ENCODE data around the gene ABCC3. TPM values are rescaled to one million over a fixed set of nuclear protein-coding genes. Genes with fewer than 3 reads are reported as not detected.

The ABCC3 gene
- total RNA-seq: not detected in 2 replicates

DNA sequence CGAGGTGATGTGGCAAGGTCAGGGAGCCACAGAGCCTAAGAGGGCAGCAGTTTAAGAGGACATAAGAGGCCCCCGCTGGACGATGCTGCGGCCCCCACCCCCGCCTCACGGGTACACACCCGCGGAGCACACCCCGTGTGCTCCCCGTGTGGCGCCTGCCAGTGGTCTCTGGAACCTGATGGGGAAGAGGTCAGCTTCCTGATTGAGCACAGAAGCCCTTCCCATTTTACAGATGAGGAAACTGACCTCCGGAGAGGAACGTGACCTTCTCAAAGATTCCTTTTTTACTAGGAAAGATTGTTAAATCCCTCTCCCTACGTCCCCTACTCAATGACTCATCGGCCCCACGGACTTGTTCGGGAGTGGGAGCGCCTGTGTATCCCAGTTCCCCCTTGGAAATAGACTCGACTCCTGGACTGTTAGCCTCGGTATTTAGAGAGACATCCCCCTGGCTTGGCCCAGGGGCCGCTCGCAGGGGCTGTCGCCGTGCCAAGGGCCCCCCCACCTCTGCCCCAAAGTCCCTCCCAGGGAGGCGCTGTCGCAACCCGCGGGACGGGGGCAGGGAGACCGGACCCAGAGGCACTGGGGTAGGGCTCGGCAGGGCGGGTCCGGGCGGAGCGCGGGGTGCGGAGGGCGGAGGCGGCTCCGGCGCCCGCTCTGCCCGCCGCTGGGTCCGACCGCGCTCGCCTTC is at the start of gene ABCC3:
Gene ABCC3, plus strand, starts transcription at position 658 of the 691 bp plus-strand sequence. CDS start 56 bp downstream, outside the sequence.
- Mint-ChIP-seq H3K4me3 (no peak within 1 kb of the TSS), H3K4me1 (peaks cover 3% of the 10 kb centered on the region), H3K27me3 (peaks cover 67% of the 10 kb centered on the region), H3K27ac (no peak within 1 kb of the TSS), H3K9me3 (no peaks in the 10 kb centered on the region), H3K36me3 (ENCODE audit: low read depth) (no peaks in the 10 kb centered on the region)
- DNase-seq: no peak
- intact Hi-C loops (cut with micrococcal nuclease): loop anchor here (5.0 kb wide), 2 partner anchors 33 to 48 kb away; no protein-coding TSS in a partner anchor

- no peak for DNase-seq
- Mint-ChIP-seq H3K36me3 (ENCODE audit: low read depth) (no peaks in the 10 kb centered on the region), H3K4me3 (no peak overlapping the region), H3K27me3 (peaks cover 11% of the 10 kb centered on the region), H3K4me1 (no peaks in the 10 kb centered on the region), H3K27ac (no peak overlapping the region), H3K9me3 (no peaks in the 10 kb centered on the region)
- intact Hi-C loops (cut with micrococcal nuclease): no loop called here
These were observed 49.3 kb upstream of the ABCC3 start for GRCh38 chr17:50585346-50585745.

DNA sequence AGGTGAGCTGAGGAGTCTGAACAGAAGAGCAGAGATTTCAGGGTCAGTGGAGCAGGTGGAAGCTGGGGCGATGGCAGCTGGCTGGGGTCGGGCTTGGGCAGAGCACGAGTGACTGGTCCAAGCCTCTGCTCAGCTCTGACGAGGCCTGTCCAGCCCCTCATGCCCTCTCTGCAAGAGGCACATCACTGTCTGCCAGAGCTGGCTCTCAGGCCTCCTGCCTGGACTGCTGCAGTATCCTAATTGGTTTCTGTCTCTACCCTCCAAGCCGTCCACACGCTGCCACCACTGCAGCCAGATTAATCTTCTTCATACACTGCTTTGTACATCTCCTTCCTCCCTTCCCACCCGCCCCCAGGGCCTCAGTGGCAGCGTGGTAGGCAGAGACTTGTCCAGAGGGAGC is 48.8 kb upstream of the ABCC3 start:
- no peak overlapping the region for H3K27ac Mint-ChIP-seq
- H3K9me3 Mint-ChIP-seq: no peaks in the 10 kb centered on the region
- no peak for DNase-seq
- peaks cover 11% of the 10 kb centered on the region for H3K27me3 Mint-ChIP-seq
- H3K4me1 Mint-ChIP-seq: no peaks in the 10 kb centered on the region
- intact Hi-C loops (cut with micrococcal nuclease): no loop called here
- H3K36me3 Mint-ChIP-seq (ENCODE audit: low read depth): no peaks in the 10 kb centered on the region
- no peak overlapping the region for H3K4me3 Mint-ChIP-seq

- DNase-seq: no peak
- intact Hi-C loops (cut with micrococcal nuclease): no loop called here
These were observed 48.0 kb upstream of the ABCC3 start for GRCh38 chr17:50586421-50587247.

GRCh38 chr17:50587571-50587970 is 47.1 kb upstream of the ABCC3 start:
- Mint-ChIP-seq H3K27ac (no peak overlapping the region), H3K4me1 (no peaks in the 10 kb centered on the region), H3K36me3 (ENCODE audit: low read depth) (no peaks in the 10 kb centered on the region), H3K27me3 (peaks cover 11% of the 10 kb centered on the region), H3K9me3 (no peaks in the 10 kb centered on the region), H3K4me3 (no peak overlapping the region)
- intact Hi-C loops (cut with micrococcal nuclease): no loop called here
- DNase-seq: no peak

More at GRCh38 chr17:50586421-50587247, 48.0 kb upstream of the ABCC3 start:
- H3K27ac Mint-ChIP-seq: no peak overlapping the region
- H3K27me3 Mint-ChIP-seq: peaks cover 11% of the 10 kb centered on the region
- no peak overlapping the region for H3K4me3 Mint-ChIP-seq
- H3K4me1 Mint-ChIP-seq: no peaks in the 10 kb centered on the region
- H3K9me3 Mint-ChIP-seq: no peaks in the 10 kb centered on the region
- H3K36me3 Mint-ChIP-seq (ENCODE audit: low read depth): no peaks in the 10 kb centered on the region

DNA sequence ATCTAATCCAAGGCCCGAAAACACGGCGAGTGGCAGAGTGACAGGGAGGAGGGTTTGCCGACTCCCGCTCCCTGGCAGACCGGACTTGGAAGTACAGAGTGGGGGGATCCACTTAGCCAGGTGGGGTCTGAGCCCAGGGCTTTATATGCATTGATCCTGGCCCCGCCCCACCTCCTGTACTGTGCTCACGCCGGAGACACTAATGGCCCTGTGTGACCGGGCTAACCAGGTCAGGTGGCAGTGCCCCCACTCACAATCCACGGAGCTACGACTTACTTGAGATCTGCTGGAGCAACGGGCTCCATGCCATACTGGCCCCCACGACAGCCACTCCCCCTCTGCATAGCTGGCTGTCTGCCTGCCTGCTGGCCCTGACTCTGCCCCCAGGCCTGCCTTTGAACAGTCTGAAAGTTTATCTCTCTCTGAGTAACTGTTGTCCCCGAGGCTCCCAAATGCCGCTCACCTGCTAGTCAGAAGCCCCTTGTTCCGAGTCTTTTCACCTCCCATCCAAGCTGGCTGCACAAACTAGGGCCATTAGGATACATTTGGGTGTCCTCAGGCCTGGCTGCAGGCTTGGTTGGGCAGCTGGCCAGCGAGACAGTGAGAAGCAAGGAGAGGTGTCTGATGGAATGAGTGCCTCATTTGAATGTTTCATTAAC is 46.2 kb upstream of the ABCC3 start:
- no peak for DNase-seq
- intact Hi-C loops (cut with micrococcal nuclease): no loop called here
- H3K4me3 Mint-ChIP-seq: no peak overlapping the region
- no peaks in the 10 kb centered on the region for H3K36me3 Mint-ChIP-seq (ENCODE audit: low read depth)
- H3K9me3 Mint-ChIP-seq: no peaks in the 10 kb centered on the region
- no peaks in the 10 kb centered on the region for H3K4me1 Mint-ChIP-seq
- H3K27ac Mint-ChIP-seq: no peak overlapping the region
- H3K27me3 Mint-ChIP-seq: peaks cover 11% of the 10 kb centered on the region

DNA sequence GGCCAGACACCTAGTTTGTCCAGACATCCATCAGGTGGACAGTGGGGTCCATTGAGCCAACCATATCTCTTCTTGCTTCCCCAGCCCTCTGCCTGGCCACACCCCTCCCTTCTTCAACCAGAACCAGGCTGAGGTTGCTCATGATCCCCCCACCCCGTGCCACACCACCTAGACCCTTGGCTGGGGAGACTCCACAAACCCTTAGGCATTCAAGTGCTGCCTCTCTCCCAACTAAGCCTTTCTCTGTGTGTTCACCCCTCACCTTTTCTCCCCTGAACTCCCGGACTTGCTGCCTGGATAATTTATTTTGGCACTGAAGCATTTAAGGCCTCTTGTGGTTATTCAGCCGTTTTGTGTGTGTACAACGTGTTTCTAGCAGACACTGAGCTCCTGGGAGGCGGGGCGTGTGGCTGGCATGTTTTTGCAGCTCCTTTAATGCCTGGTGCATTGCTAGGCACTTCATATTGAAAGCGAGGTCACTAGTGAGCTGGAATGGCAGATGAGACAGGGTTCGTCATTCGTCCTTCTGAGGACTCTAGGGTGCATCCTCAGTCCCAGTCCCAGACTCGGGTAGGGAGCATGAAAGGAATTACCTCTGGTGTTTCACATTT is 45.5 kb upstream of the ABCC3 start:
- no peak for DNase-seq
- Mint-ChIP-seq H3K36me3 (ENCODE audit: low read depth) (no peaks in the 10 kb centered on the region), H3K9me3 (no peaks in the 10 kb centered on the region), H3K4me1 (no peaks in the 10 kb centered on the region), H3K27ac (no peak overlapping the region), H3K4me3 (no peak overlapping the region), H3K27me3 (peaks cover 7% of the 10 kb centered on the region)
- intact Hi-C loops (cut with micrococcal nuclease): no loop called here

GRCh38 chr17:50590946-50591737 is 43.5 kb upstream of the ABCC3 start:
- Mint-ChIP-seq H3K27ac (no peak overlapping the region), H3K4me3 (no peak overlapping the region), H3K36me3 (ENCODE audit: low read depth) (no peaks in the 10 kb centered on the region), H3K9me3 (no peaks in the 10 kb centered on the region), H3K4me1 (no peaks in the 10 kb centered on the region), H3K27me3 (peaks cover 4% of the 10 kb centered on the region)
- no peak for DNase-seq
- intact Hi-C loops (cut with micrococcal nuclease): no loop called here

DNA sequence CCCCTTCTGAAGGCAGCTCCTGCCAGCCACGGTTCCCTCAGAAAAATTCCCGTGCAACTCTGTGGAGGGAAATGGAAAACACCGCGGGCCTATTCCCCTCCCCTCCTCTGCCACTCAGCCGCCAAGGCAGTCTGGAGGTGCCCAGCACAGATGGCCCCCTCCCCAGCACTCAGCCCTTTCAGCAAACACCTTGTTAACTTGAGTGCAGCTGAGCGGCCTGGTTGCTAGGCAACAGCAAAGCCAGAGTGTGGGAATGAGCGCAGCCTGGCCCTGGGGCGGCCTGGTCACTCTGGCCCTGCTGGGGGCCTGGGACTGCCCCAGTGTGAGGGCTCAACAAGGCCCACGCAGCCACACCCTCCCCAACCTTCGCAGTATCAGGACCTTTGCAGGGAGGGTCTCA is 41.4 kb upstream of the ABCC3 start:
- intact Hi-C loops (cut with micrococcal nuclease): no loop called here
- no peak overlapping the region for H3K27ac Mint-ChIP-seq
- no peaks in the 10 kb centered on the region for H3K36me3 Mint-ChIP-seq (ENCODE audit: low read depth)
- no peaks in the 10 kb centered on the region for H3K27me3 Mint-ChIP-seq
- no peak for DNase-seq
- no peaks in the 10 kb centered on the region for H3K4me1 Mint-ChIP-seq
- no peak overlapping the region for H3K4me3 Mint-ChIP-seq
- H3K9me3 Mint-ChIP-seq: no peaks in the 10 kb centered on the region

DNA sequence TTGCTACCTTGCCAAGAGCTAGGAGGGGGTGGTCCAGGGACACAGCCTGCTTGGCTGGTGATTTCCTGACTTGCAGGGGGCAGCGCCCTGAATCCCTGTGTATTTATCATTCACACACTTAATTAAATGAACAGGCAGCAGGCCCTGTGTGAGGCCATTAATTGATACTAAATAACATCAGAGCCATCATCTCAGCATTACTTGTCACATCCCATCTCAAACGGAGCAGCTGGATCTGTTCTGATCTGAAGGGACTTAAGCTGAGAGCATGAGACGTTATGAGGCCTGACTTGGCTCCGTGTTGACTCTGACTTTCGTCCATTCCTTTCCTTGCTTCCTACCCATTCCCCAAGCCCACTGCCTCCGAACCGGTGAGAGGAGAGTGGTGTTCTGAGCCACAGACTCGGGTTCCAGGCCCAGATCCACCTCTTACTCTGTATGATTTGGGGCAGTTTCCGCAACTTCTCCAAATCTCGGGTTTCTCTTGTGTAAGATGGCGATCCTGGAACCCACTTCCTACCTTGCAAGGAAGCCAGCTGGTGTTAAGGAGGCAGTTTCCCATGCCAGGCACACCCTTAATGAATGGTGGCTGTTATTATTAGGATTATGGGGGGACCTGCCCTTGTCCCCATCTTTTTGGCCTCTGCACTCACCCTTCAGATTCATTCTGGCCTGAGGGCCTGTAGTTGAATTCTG is 40.4 kb upstream of the ABCC3 start:
- no peaks in the 10 kb centered on the region for H3K36me3 Mint-ChIP-seq (ENCODE audit: low read depth)
- no peak overlapping the region for H3K4me3 Mint-ChIP-seq
- H3K4me1 Mint-ChIP-seq: no peaks in the 10 kb centered on the region
- H3K27ac Mint-ChIP-seq: no peak overlapping the region
- intact Hi-C loops (cut with micrococcal nuclease): no loop called here
- DNase-seq: no peak
- H3K9me3 Mint-ChIP-seq: no peaks in the 10 kb centered on the region
- no peaks in the 10 kb centered on the region for H3K27me3 Mint-ChIP-seq

DNA sequence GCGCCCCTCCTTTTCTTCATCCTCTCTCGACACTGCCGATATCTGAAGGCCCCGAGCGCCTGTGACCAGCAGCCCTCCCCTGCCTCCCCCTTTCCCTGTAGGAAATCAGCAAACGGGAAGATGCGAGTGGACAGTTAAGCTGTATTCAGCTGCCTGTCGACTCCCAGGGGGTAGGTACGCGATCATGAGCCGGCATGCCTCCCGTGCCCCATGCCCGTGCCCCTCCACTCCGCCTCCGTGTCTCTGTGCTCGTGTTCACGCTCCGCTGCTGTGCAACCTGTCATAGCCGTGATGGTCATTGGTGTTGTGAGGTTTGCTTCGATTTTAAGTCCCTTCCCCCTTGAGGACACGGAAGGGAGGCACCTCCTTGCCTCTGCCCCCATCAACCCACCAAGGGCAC is 39.8 kb upstream of the ABCC3 start:
- H3K36me3 Mint-ChIP-seq (ENCODE audit: low read depth): no peaks in the 10 kb centered on the region
- H3K27me3 Mint-ChIP-seq: no peaks in the 10 kb centered on the region
- intact Hi-C loops (cut with micrococcal nuclease): no loop called here
- H3K4me1 Mint-ChIP-seq: no peaks in the 10 kb centered on the region
- no peak overlapping the region for H3K4me3 Mint-ChIP-seq
- no peaks in the 10 kb centered on the region for H3K9me3 Mint-ChIP-seq
- DNase-seq: no peak
- H3K27ac Mint-ChIP-seq: no peak overlapping the region

DNA sequence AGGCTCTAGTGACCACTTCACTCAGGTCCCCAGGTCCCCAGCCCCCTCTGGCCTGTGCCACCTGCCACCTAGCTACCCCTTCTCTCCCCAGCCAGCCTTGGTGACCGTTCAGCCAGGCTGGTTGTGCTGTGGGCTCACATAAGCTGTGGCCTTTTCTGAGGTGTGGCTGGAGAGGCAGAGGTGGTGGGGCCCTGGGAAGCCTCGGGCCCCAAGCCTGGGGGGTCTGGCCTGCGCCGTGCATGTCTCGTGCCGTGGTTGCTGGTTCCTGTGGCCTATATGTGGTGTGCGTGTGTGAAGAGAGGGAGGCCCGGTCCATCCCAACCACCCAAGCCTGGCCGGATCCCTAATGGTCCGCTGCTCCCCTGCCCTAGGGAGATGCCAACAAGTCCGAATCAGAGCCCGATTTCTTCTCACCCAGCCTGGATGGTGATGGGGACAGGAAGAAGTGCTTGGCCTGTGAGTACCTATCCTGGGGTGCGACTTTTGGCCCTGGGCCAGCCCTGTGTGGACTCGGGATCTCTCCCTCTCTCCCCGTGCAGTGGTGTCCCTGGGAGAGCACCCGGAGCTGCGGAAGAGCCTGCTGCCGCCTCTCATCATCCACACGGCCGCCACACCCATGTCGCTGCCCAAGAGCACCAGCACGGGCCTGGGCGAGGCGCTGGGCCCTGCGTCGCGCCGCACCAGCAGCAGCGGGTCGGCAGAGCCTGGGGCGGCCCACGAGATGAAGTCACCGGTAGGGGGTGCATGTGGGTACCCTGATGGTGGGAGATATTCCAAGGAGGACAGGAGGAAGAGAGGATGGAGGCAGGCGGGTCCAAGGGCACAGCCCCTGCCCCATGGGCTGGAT is 38.3 kb upstream of the ABCC3 start:
- no peak for DNase-seq
- intact Hi-C loops (cut with micrococcal nuclease): no loop called here
- Mint-ChIP-seq H3K4me1 (no peaks in the 10 kb centered on the region), H3K9me3 (no peaks in the 10 kb centered on the region), H3K27me3 (no peaks in the 10 kb centered on the region), H3K4me3 (no peak overlapping the region), H3K27ac (no peak overlapping the region), H3K36me3 (ENCODE audit: low read depth) (no peaks in the 10 kb centered on the region)

Data from activated CD4-positive, alpha-beta T cell treated with anti-CD3 and anti-CD28 coated beads, Interleukin-2, amount 10 ng/mL, durations not matched to agents 24 days and 14 days (primary cell).